ENCODE data around the gene TMEM141. TPM values are rescaled to one million over a fixed set of nuclear protein-coding genes. Genes with fewer than 3 reads are reported as not detected.
A peak's percentile ranks its signal among the peaks of the same experiment; 100 is the strongest.

The TMEM141 gene
- total and polyA plus RNA-seq, 2 donors from 2014 or later = 96.5 to 403 TPM

- no peak for FAIRE-seq
- H3K27ac ChIP-seq (ENCODE audit: low read depth in 2 of 2, low read length in 2 of 2) = no peak within 1 kb of the TSS
- DNase-seq = peak; percentile 77 to 93 (median 86)
- H3K9ac ChIP-seq (ENCODE audit: low read length in 3 of 3) = no peak within 1 kb of the TSS
- H3K4me3 ChIP-seq (ENCODE audit: low read length in 3 of 3) = no peak within 1 kb of the TSS
- H3K27me3 ChIP-seq (ENCODE audit: control insufficient read depth, insufficient read depth, low read length) = no peaks in the 10 kb centered on the region
- no peak for TF ChIP-seq CTCF (IDR thresholded peaks at IDR 0.05; ENCODE audit: borderline replicate concordance, extremely low read depth, insufficient read depth)
- no peaks in the 10 kb centered on the region for H3K9me3 ChIP-seq (ENCODE audit: control insufficient read depth in 2 of 3, insufficient read depth in 1 of 3, low read length in 3 of 3)
- no peaks in the 10 kb centered on the region for H3K36me3 ChIP-seq (ENCODE audit: control insufficient read depth in 2 of 3, insufficient read depth in 3 of 3, low read length in 3 of 3)
- H3K4me1 ChIP-seq (ENCODE audit: control insufficient read depth in 2 of 3, insufficient read depth in 2 of 3, low read depth in 1 of 3, low read length in 3 of 3) = peaks cover 0 to 16% (median 4%) of the 10 kb centered on the region in 3 donors
- intact Hi-C loops (cut with DNase I) = no loop called here
Measured at GRCh38 chr9:136742591-136743391, 48.4 kb upstream of the TMEM141 start, which contains the start of gene LCN10. Gene LCN10 (minus strand): TSS chr9:136742940. CDS start chr9:136742903, 37 bp downstream.

- Histone ChIP-seq H3K27me3 (ENCODE audit: control insufficient read depth, insufficient read depth, low read length) (no peaks in the 10 kb centered on the region), H3K4me3 (ENCODE audit: low read length in 3 of 3) (no peak overlapping the region), H3K36me3 (ENCODE audit: control insufficient read depth in 2 of 3, insufficient read depth in 3 of 3, low read length in 3 of 3) (no peaks in the 10 kb centered on the region), H3K27ac (ENCODE audit: low read depth in 2 of 2, low read length in 2 of 2) (no peak overlapping the region), H3K9me3 (ENCODE audit: control insufficient read depth in 2 of 3, insufficient read depth in 1 of 3, low read length in 3 of 3) (no peaks in the 10 kb centered on the region), H3K9ac (ENCODE audit: low read length in 3 of 3) (no peak overlapping the region), H3K4me1 (ENCODE audit: control insufficient read depth in 2 of 3, insufficient read depth in 2 of 3, low read depth in 1 of 3, low read length in 3 of 3) (peaks cover 0 to 16% (median 4%) of the 10 kb centered on the region in 3 donors)
- intact Hi-C loops (cut with DNase I) = no loop called here
- peak in 1 of 5 donors; percentile 61 for DNase-seq
- no peak for FAIRE-seq
- no peak for TF ChIP-seq CTCF (IDR thresholded peaks at IDR 0.05; ENCODE audit: borderline replicate concordance, extremely low read depth, insufficient read depth)
Measured at GRCh38 chr9:136743639-136744211, 47.4 kb upstream of the TMEM141 start.

GRCh38 chr9:136744773-136745172, 46.4 kb upstream of the TMEM141 start:
- FAIRE-seq (no peak), DNase-seq (no peak)
- intact Hi-C loops (cut with DNase I) = no loop called here
- Histone ChIP-seq H3K27me3 (ENCODE audit: control insufficient read depth, insufficient read depth, low read length) (no peaks in the 10 kb centered on the region), H3K4me3 (ENCODE audit: low read length in 3 of 3) (no peak overlapping the region), H3K27ac (ENCODE audit: low read depth in 2 of 2, low read length in 2 of 2) (no peak overlapping the region), H3K9me3 (ENCODE audit: control insufficient read depth in 2 of 3, insufficient read depth in 1 of 3, low read length in 3 of 3) (no peaks in the 10 kb centered on the region), H3K4me1 (ENCODE audit: control insufficient read depth in 2 of 3, insufficient read depth in 2 of 3, low read depth in 1 of 3, low read length in 3 of 3) (peaks cover 0 to 16% (median 4%) of the 10 kb centered on the region in 3 donors), H3K9ac (ENCODE audit: low read length in 3 of 3) (no peak overlapping the region), H3K36me3 (ENCODE audit: control insufficient read depth in 2 of 3, insufficient read depth in 3 of 3, low read length in 3 of 3) (no peaks in the 10 kb centered on the region)
- no peak for TF ChIP-seq CTCF (IDR thresholded peaks at IDR 0.05; ENCODE audit: borderline replicate concordance, extremely low read depth, insufficient read depth)
